Activated CD4-positive, alpha-beta T cell treated with anti-CD3 and anti-CD28 coated beads, Interleukin-2, amount 10 ng/mL, durations not matched to agents 24 days and 14 days (primary cell): ENCODE results near the gene TMEM190. TPM values are rescaled to one million over a fixed set of nuclear protein-coding genes. Genes with fewer than 3 reads are reported as not detected.

Experiments used
- DNase-seq: peaks from one replicate; pipeline ENCODE4 v3.0.0; 2022
- H3K27ac Mint-ChIP-seq: one replicate; pipeline ENCODE4 v1.8.0; 2022; ENCODE audit warnings: mild to moderate bottlenecking, mixed read lengths
- H3K27me3 Mint-ChIP-seq: one replicate; pipeline ENCODE4 v1.8.0; 2022; ENCODE audit warnings: mixed read lengths
- H3K36me3 Mint-ChIP-seq: one replicate; pipeline ENCODE4 v1.8.0; 2022; ENCODE audit warnings: low read depth, mild to moderate bottlenecking, mixed read lengths
- H3K4me1 Mint-ChIP-seq: one replicate; pipeline ENCODE4 v1.8.0; 2021; ENCODE audit warnings: mixed read lengths
- H3K4me3 Mint-ChIP-seq: one replicate; pipeline ENCODE4 v1.8.0; 2022; ENCODE audit warnings: mild to moderate bottlenecking, moderate library complexity, mixed read lengths
- H3K9me3 Mint-ChIP-seq: one replicate; pipeline ENCODE4 v1.8.0; 2021; ENCODE audit warnings: mixed read lengths
- intact Hi-C: fragments of 100-400 bp; cut with micrococcal nuclease; formaldehyde crosslinking; loops from one replicate; pipeline ENCODE4 v1.15.1; 2023
- total RNA-seq: library from RNA; stranded (reverse); gene quantifications from 2 replicates; pipeline ENCODE4 v1.2.3, GENCODE V29; 2022

The TMEM190 gene
- total RNA-seq, 1 donor from 2014 or later: not detected

DNA sequence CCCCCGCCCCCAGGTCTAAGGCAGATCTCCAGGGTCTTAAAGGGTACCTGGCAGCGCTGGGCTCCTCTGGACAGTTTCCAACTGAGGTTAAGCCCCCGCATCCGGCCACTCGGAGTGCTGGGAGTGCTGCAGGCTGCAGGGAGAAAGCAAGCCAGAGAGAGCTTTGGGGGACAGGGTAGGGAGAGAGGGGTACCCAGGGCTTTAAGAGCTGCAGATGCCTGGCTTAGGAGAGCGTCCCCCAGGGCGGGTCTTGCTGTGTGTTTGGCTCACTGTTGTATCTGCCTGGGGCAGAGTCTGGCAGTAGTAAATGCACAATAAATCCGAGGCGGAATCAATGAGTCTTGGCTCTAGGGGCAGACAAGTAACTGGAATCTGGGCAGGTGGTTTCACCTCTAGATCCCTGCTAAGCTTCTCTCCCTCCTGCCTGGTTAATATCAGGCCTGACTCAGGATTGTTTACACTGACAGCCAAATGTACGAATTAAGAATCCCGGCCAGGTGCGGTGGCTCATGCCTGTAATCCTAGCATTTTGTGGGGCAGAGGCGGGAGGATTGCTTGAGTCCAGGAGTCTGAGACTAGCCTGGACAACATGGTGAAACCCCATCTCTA, 21.3 kb upstream of the TMEM190 start:
- Mint-ChIP-seq H3K9me3 (no peaks in the 10 kb centered on the region), H3K4me1 (peaks cover 22% of the 10 kb centered on the region), H3K4me3 (no peak overlapping the region), H3K36me3 (no peaks in the 10 kb centered on the region), H3K27ac (no peak overlapping the region), H3K27me3 (peaks cover 49% of the 10 kb centered on the region)
- DNase-seq: peak; percentile 63
- intact Hi-C loops: no loop called here

DNA sequence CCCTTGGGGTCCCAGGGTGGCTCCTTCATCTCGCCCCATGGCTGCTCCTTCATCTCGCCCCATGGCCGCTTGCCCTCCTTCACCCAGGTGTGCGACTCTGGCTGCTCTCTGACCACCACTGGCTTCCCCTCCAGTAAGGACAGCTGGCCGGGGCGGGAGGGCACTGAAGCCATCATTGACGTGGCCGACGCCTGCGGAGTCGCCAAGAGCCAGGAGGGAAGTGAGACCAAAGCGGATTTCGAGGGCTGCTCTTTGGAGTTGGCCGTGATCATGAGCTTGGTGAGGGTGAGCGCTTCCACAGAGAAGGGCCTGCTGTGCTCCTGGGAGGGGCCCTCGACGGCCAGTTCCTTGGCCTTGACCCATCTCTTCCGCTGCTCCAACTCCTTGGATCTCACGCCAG, 18.1 kb upstream of the TMEM190 start:
- Mint-ChIP-seq H3K27me3 (peaks cover 24% of the 10 kb centered on the region), H3K4me1 (peaks cover 3% of the 10 kb centered on the region), H3K9me3 (no peaks in the 10 kb centered on the region), H3K36me3 (no peaks in the 10 kb centered on the region), H3K27ac (no peak overlapping the region), H3K4me3 (no peak overlapping the region)
- no peak for DNase-seq
- intact Hi-C loops: no loop called here

DNA sequence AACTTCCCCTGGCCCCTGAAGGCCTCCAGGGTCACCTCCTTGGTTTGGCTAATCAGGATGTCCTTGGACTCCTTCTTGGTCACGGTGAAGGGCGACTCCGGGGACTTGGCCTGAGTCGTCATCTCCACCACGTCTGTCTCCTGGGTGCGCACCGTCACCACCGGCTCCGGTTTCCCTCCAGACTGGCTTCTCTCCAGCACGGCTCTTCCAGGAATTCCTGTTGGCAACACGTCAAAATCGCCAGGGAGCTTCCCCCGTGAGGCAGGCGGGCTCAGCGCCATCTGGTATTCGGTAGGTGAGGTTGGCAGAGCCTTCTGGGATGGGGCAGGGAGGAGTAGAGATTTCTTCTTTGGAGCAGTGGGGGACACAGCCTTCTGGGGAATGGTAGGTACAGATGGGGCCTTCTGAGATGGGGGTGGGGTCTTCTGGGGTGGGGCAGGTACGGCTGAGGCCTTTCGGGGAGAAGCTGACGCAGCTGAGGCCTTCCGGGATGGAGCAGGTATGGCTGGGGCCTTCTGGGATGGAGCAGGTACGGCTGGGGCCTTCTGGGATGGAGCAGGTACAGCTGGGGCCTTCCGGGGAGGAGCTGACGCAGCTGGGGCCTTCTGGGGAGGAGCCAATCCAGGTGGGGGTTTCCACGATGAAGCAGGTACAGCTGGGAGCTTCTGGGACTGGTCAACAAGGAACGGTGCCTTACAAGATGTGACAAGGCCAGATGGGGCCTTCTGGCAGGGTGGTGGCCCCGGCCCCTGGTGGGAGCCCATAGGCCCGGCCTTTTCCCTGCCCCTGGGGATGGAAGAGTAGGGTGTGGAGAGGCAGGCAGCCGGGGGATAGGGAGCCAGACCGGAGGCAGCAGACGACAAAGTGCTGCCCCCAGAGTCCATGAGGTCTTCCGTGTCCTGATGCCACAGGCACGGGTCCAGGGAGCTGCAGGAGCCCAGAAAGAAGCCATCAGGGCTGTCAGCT, 17.4 kb upstream of the TMEM190 start:
- Mint-ChIP-seq H3K27me3 (peaks cover 22% of the 10 kb centered on the region), H3K9me3 (no peaks in the 10 kb centered on the region), H3K4me3 (no peak overlapping the region), H3K36me3 (no peaks in the 10 kb centered on the region), H3K27ac (no peak overlapping the region), H3K4me1 (no peaks in the 10 kb centered on the region)
- intact Hi-C loops: no loop called here
- no peak for DNase-seq

DNA sequence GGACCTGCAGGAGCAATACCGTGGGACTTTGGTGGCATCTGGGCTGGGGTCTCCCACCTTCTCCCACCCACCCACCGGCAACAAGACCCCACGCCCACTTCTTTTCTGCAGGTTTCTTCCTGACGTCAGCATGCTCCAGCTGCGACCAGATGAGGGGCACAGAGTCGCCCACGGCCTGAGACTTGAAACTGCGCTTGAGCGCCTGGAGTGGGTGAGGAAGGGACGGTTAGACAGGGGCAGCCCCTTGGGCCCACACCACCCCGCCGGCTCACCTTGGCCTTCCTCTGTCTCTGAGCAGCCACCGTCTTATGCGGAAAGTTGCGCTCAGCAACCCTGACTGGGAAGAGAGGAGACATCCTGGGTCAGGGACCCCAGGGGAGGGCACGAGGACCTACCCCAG, 15.7 kb upstream of the TMEM190 start:
- Mint-ChIP-seq H3K4me1 (no peaks in the 10 kb centered on the region), H3K27me3 (peaks cover 14% of the 10 kb centered on the region), H3K4me3 (no peak overlapping the region), H3K27ac (no peak overlapping the region), H3K36me3 (no peaks in the 10 kb centered on the region), H3K9me3 (no peaks in the 10 kb centered on the region)
- no peak for DNase-seq
- intact Hi-C loops: no loop called here

DNA sequence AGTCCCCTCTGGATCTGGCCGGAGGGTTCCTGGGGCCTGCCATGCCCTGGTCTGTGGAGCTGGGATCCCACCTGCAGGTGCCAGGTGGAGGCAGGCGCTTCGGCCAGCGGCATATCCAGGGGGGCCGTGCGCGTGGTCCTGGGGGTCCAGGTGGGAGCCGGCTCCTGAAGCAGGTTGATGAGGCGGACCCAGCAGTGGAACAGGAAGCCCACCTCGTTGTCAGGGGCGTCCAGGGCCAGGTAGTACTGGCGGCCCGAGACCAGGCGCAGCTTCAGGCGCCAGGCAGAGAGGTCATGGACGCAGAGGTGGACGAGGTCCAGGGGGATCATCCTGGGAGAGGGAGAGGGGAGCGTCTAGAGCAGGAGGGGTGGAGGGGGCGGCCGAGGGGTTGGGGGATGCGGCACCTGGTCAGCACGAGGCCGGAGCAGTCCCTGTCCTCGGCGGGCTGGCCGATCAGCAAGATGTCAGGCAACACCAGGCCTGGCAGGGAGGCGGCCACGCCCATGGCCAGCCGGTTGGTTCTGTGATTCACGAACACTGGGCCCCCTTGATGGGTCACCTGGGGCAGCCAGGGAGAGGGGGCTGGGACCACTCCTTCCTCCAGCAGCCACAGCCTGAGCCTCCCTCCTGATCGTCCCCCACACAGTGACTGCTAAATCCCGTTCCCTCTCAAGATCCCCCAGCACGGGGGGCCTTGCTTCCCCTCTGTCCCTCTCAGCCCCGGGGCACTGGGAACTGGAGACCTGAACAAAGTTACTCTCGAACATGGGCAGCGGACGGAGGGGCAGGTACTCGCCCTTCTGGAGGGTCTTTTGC, 14.2 kb upstream of the TMEM190 start:
- Mint-ChIP-seq H3K27ac (no peak overlapping the region), H3K4me3 (no peak overlapping the region), H3K27me3 (peaks cover 11% of the 10 kb centered on the region), H3K36me3 (no peaks in the 10 kb centered on the region), H3K9me3 (no peaks in the 10 kb centered on the region), H3K4me1 (no peaks in the 10 kb centered on the region)
- intact Hi-C loops: no loop called here
- DNase-seq: no peak

DNA sequence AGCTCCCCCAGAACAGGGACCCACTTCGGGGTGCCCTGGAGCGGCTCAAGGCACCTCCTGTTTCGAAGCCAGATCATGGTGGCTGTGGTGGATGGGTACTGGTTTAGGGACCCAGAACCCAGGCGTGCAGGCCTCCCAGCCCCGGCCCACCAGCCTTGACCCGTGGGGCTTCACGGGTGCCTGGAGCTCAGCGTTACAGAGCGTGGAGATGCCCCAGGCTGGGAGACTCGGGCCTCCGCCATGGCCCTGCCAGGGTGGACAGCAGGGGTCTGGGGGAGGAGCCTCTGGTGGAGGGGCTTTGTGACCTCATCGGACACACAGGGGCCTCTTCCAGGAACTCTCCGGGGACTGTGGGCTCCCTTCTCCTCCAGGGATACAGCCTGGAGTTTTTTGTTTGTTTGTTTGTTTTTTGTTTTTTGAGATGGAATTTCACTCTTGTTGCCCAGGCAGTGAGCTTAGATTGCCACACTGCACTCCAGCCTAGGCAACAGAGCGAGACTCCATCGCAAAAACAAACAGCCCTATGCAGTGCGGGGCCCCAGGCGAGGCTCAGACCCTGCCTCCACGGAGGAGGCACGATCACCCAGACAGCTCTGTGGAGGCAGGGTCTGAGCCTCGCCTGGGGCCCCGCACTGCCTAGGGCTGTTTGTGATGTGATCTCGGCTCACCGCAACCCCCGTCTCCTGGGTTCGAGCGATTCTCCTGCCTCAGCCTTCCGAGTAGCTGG, 13.5 kb upstream of the TMEM190 start, which contains the start of gene GARIN5B:
Gene GARIN5B (minus strand): TSS at position 271 of the 727 bp plus-strand sequence. CDS start 194 bp downstream, at position 77.
- Mint-ChIP-seq H3K4me1 (no peaks in the 10 kb centered on the region), H3K36me3 (no peaks in the 10 kb centered on the region), H3K9me3 (no peaks in the 10 kb centered on the region), H3K27ac (no peak within 1 kb of the TSS), H3K27me3 (peaks cover 11% of the 10 kb centered on the region), H3K4me3 (no peak within 1 kb of the TSS)
- intact Hi-C loops: no loop called here
- no peak for DNase-seq

DNA sequence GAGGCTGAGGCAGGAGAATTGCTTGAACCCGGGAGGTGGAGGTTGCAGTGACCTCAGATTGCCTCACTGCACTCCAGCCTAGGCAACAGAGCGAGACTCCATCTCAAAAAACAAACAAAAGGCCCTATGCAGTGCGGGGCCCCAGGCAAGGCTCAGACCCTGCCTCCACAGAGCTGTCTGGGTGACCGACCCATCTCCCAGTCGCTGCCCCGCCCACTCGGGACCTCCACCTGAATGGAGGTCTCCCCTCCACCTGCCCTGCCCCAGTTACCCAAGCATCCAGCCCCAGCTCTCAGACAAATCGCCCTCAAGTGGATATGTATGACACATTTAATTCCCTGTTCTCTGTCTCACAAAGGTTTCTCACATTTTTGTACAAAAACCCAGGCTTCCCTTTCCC, 11.4 kb upstream of the TMEM190 start:
- intact Hi-C loops: no loop called here
- Mint-ChIP-seq H3K4me1 (peaks cover 2% of the 10 kb centered on the region), H3K27me3 (peaks cover 23% of the 10 kb centered on the region), H3K4me3 (no peak overlapping the region), H3K36me3 (no peaks in the 10 kb centered on the region), H3K27ac (no peak overlapping the region), H3K9me3 (no peaks in the 10 kb centered on the region)
- no peak for DNase-seq

DNA sequence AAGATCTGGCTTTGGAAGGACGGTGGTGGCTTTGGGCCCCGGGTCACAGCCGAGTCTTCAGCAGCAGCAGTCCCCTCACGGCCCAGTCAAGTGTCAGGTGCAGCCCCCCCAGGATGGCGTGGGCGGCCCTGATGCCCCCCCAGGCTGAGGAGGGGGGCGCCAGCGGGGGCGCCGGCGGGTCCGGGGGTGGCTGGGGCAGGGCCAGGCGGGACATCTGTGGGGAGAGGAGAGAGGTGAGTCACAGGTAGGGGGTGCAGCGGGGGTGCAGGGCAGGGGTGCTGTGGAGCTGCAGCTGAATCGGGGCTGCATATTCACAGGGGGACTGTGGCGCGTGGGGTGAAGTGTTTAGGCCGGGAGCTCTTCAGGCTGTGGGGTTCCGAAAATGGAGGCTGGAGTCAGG, 10.7 kb upstream of the TMEM190 start:
- Mint-ChIP-seq H3K27ac (no peak overlapping the region), H3K4me3 (no peak overlapping the region), H3K27me3 (peaks cover 30% of the 10 kb centered on the region), H3K9me3 (no peaks in the 10 kb centered on the region), H3K36me3 (peaks cover under 1% of the 10 kb centered on the region), H3K4me1 (peaks cover 6% of the 10 kb centered on the region)
- intact Hi-C loops: no loop called here
- no peak for DNase-seq

DNA sequence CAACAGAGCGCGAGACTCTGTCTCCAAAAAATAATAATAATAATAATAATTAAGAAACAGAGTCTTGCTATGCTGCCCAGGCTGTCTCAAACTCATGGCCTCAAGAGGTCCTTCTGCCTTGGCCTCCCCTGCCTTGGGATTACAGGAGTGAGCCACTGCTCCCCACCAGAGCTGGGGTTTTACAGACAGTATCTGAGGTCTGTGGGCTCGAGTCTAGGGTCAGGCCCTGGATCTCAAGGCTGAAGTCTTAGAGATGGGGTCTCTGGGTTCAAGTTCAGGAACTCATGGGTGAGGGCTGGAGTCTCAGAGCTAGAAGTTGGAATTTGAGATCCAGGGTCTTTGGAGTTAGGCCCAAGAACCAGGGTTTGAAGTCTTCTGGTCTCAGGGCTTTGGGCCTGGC, 9.8 kb upstream of the TMEM190 start:
- DNase-seq: no peak
- Mint-ChIP-seq H3K36me3 (peaks cover 2% of the 10 kb centered on the region), H3K4me3 (no peak overlapping the region), H3K4me1 (peaks cover 7% of the 10 kb centered on the region), H3K27me3 (peaks cover 38% of the 10 kb centered on the region), H3K27ac (no peak overlapping the region), H3K9me3 (no peaks in the 10 kb centered on the region)
- intact Hi-C loops: no loop called here

DNA sequence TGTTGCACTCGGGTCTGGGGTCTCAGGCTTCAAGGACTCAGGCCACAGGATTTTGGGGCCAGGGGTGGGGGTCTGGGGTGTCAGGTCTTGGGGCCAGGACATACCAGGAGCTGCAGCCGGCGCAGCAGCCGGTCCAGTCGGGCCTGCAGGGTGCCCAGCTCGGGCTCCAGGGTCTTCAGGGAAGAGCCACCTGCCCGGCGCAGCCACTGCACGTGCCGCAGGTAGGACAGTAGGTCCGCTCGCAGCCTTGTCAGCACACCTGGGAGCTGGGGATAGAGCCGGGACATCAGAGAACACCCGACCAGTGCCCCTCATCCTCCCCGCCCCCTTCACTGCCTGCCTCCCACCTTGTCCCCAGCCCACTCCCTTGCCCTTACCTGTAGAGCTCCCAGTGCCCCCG, 8.5 kb upstream of the TMEM190 start:
- Mint-ChIP-seq H3K4me1 (peaks cover 7% of the 10 kb centered on the region), H3K36me3 (peaks cover 2% of the 10 kb centered on the region), H3K27ac (no peak overlapping the region), H3K4me3 (no peak overlapping the region), H3K27me3 (peaks cover 46% of the 10 kb centered on the region), H3K9me3 (no peaks in the 10 kb centered on the region)
- no peak for DNase-seq
- intact Hi-C loops: no loop called here

DNA sequence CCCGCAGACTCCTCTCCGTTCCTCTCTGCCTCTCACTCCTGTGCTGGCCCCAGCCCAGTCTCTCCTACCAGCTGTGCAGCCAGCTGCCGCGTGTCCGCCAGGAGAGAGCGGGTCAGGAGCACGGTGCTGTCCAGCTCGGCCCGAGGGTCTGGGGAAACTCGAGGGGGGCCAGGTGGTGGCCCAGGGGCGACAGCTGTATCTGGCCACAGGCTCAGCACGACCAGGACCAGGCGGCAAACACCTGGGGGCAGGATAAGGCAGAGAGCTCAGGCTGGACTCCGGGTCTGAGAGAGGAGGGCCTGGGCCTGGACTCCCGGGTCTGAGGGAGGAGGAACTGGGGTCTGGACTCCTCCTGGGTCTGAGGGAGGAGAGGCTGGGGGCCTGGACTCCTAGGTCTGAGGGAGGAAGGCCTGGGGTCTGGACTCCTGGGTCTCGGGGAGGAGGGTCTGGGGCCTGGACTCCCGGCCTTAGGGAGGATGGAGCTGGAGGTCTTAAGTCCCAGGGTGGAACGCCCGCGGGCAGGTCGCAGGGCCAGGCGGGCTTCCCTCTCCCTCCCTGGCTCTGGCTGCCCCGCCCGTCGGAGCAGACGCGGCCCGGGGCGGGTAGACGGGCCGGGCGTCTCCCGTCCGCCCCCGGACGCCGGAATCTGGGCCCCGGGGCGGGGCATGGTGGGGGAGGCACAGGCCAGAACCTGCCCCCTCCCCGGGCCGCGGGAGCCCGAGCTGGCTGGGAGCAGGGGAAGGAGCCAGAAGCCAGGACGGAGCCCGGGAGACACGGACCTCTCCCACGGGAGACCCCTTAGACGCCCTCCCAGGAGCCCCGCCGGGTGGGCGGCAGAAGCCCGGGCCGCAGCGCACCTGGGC, 7.7 kb upstream of the TMEM190 start:
- Mint-ChIP-seq H3K4me1 (peaks cover 7% of the 10 kb centered on the region), H3K9me3 (no peaks in the 10 kb centered on the region), H3K4me3 (no peak overlapping the region), H3K36me3 (peaks cover 2% of the 10 kb centered on the region), H3K27me3 (peaks cover 51% of the 10 kb centered on the region), H3K27ac (no peak overlapping the region)
- peak; percentile 73 for DNase-seq
- intact Hi-C loops: no loop called here

DNA sequence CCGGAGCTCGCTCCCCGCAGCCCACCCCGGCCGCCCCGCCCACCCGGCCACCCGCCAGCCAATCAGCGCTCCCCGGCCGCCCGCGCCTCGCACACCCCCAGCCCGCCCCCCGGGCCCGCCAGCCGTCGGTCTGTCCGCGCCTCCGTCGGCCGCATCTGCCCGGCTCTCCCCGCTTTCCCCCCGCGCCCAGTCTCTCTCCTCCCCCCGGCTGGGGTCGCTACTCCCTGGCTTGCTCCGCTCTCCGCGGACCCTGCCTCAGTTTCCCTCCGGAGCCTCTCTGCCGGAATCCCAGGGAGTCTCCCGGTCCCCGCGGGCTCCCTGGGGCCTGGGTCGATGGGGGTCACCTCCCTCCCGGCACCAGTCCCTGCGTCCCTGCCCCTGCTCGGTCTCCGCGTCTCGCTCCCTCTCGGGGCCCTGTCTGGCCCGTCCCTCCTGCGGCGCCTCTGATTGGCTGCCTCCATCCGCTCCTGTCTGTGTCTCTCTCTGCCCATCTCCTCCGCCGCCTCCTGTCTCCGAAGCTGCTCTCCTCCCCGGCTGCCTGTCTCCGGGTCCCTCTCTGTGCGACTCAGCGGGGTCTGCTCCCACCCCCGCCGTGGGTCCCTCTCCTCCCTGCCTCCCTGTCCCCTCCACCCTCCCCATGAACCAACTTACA, 6.8 kb upstream of the TMEM190 start:
- DNase-seq: peak; percentile 73
- H3K9me3 Mint-ChIP-seq: no peaks in the 10 kb centered on the region
- no peak overlapping the region for H3K27ac Mint-ChIP-seq
- H3K4me3 Mint-ChIP-seq: peak overlapping the region; percentile 69
- H3K4me1 Mint-ChIP-seq: peaks cover 7% of the 10 kb centered on the region
- intact Hi-C loops: no loop called here
- H3K36me3 Mint-ChIP-seq: peaks cover 2% of the 10 kb centered on the region
- peaks cover 51% of the 10 kb centered on the region for H3K27me3 Mint-ChIP-seq
